D341Med (cell line): ENCODE data around the gene CRYGS.
"Not testable (repeated sequence)": the region's sequence is repeated elsewhere in the genome, so short reads cannot be mapped to it uniquely, and the experiment has no call there.

Source experiments
- DNase-seq: peaks from one replicate; pipeline ENCODE4 v3.0.0; 2012; ENCODE audit warnings: low spot score

CRYGS gene

DNA sequence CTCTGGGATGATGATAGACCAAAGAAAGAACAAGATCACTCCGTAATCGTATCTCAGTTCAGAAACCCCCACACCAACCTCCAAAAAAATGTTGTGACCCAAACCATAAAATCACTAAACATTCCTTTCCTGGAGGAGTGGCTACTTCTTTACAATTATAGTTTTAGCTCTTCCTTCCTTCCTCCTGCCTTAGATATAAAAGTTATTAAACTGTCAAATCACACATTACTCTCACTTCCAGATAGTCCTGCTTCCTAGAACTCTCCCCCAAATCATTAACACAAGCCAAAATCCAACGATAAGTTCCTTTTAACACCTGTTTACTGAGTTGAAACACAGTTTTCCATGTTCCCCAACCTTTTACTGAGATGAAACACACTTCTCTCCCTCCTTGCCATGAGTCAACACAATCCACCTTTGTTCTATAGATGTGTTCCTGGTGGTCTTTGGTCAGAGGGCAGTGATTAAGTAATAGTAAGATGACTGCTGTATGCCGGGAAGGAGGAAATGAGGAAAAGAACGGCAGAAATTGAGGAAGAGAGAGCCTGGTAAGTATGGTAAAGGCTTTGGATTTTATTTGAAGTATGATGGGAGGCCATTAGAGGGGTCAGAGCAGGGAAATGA, 8.3 kb upstream of the CRYGS start:
- no peak for DNase-seq

DNA sequence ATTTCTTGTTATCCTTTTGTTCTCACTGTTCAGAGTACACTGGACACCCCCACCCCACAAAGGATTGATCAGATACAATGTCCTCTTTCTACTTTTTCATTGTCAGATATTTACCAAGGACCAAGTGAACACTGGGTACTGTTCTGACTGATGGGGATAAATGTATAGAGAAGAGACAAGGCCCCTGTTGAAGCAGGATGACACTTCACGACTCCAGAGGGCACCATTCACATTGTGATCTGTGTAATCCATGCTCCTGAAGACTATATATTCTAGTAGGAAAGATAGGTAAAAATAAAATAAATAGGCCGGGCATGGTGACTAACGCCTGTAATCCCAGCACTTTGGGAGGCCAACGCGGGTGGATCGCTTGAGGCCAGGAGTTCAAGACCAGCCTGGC, 7.2 kb upstream of the CRYGS start:
- DNase-seq, result no peak

DNA sequence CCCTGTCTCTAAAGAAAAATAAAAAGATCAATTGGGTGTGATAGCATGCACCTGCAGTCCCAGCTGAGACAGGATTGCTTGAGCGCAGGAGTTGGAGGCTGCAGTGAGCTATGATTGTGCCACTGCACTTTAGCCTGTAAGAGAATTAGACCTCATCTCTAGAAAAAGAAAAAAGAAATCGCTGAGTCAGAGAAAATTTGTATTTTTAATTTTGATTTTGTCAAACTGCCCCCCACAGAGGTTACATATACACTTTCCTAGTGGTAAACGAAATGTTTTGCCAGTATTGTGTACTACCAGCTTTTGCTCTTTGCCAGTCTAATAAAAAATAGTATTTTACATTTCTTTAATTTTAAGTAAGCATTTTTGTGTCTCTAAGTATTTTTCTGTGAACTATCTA, 5.3 kb upstream of the CRYGS start:
- no peak for DNase-seq

DNA sequence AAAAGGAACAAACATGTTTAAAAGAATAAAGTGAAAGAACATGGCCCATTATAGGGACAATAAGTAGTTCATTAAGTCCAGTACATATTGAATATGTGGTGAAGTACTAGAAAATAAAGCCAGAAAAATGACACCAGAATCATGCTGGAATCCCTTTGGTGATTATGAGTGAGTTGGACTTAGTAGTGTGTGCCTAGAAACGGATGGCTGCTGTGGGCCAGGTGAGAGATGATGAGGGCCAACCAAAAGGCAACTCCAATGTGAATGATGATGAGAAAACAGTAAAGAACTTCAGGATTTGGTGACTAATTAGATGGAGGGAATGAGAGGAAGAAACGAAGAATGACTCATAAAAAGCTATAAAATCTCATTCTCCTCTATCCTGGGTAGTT, 3.3 kb downstream of the CRYGS start:
- DNase-seq, result no peak

DNA sequence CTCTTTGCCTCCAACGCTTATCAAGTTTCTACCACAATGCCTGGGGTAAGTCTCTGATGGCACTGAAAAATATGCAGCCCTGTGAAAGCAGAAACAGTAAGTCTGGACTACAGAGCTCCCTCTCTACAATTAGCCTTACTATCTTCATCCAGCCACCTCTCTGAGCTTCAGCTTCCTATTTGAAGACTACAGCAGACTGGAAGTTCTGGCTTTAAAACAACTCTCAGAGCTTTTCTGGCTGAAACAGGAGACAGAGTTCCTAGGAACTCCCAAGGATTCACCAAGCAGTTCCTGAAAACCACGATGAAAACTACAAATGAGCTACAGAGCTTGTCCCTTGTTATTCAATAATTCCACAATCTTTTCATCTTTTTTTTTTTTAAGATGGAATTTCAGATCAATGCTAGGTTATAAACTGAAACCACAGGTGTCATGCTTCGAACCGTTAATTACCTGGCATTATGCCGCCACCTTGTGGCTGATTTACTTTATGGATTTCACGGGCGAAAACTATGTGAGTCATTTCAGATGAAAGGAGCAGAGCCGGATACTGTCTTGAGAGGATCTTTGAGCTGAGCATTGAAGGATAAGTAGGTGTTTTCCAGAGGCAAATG, 3.9 kb downstream of the CRYGS start:
- peak; percentile 55 for DNase-seq

DNA sequence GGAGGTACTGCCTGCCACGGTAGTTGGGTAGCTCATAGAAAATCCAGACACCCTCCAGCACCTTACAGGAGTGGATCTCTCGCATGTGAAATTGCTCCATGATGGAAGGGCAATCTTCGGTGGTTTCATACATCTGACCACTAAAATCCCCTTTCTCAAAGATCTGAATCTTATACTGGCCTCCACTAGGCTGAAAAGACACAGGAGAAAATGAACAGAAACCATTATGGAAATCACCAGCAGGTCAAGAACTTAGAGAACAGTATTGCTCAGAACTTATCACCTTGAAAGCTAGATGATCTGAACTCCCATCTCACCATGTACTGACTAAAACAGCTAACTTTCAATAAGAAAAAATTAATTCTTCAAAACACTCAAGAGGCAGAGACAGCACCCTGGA, 5.4 kb downstream of the CRYGS start:
- no peak for DNase-seq

DNA sequence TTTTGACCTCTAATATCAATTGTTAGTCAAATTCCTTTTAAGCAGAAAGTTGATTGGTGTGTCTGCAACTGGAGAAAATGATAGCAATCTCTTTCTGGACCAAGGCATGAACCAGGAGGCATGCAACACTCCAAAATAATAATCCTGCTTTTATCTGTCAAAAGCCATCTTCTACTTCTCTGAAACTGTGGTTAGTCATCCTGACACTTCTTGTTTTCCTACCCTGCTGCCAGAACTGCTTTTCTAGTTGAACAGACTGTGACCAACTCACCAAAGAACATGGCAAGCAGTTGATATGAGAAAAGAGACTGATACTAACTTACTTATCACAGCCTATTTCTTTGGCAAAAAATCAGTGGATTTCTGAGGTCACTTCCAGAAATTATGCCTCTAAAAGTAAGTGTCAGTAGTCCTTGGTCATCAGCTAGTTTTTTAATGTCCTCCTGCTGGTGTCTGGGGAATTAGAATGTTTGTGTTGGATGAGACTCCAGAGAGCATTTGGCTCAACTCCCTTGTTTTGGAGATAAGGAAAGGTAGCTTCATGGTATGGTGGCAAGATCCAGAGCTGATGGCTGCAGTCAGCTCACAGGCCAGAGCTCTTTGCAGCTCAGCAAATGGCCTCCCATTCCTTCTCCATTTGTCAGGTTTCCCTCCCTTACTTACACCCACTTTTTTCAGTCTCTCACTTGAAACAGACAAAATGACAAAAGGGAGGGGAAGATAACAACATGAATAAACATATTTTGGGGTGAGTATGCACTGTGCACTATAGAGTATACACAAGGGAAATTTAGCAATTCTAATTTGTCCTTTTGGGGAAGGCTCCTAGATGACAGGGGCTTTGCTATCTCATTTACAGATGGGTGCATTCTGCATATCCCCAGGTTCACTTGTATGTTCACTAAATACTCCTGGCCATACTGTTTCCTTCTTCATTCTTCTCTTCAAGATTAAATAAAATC, 7.0 kb downstream of the CRYGS start:
- DNase-seq, result no peak

DNA sequence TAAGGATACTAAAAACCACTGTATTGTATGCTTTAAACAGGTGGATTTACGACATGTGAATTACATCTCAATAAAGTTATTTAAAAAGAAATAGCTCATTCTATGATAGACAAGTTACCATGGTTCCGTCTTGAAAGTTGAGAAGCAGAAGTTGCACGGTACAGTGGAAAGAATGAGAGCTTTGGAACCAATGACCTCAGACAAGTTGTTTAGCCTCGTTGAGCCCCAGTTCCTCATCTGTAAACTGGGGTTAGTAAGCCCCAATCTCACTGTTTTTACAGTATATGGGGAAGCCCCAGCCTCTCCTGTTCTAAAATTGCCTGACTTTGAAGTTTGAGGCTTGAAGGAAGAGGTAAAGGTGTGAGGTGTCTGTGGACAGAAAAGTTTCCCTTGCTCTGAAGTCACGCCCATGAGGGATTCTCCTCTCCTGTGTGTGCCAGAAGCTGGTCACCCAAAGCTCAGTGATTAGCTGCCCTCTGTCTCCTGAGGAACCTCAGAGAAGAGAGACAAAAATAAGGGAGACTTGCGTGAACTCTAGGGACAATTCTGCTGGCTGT, 10.0 kb downstream of the CRYGS start:
- DNase-seq, result no peak

DNA sequence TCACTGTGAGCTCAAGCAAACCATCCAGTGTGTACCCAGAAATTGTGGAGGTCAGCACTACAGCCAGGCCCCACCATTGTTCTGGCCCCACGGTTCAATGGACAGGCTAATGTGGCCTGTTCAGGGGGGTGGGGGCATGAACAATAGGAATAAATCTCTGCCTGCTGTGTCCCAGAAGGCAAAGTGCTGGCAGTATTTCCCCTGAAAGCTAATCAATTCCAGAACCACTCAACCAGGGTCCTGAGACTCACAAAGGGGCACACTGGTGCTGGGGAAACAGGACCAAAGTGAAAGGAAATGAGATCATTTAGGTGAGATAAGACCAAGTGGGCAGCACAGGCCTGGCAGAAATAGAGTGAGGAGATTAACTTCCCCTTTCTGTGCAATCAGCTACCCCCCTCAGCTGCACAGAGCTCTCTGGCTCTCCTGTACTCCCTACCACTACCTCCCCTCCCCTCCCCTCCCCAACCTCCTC, 11.5 kb downstream of the CRYGS start:
- no peak for DNase-seq

DNA sequence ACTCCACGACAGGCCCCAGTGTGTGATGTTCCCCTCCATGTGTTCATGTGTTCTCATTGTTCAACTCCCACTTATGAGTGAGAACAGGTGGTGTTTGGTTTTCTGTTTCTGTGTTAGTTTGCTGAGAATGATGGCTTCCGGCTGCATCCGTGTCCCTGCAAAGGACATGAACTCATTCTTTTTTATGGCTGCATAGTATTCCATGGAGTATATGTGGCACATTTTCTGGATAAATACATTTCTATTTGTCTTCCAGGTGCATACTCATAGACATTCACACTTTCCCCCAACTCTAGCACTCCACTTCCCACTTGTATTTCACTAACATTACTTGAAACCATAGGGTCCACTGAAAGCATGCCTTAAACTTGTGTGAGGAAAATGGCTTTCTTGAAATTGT, 12.5 kb downstream of the CRYGS start:
- not testable (repeated sequence) for DNase-seq

DNA sequence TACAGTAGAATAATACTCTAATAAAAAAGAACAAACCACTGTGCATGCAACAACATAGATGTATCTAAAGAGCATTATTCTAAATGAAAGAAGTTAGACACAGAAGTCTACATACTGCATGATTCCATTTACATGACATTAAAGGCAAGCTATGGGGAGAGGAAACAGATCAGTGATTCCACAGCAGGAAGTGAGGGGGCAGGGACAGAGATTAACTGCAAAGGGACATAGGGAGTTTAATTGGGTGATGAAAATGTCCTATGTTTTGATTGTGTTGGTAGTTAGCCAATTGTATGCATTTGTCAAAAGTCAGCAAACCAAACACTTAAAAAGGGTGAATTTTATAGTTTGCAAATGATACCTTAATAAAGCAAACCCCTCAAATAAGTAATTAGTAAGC, 13.8 kb downstream of the CRYGS start:
- no peak for DNase-seq

DNA sequence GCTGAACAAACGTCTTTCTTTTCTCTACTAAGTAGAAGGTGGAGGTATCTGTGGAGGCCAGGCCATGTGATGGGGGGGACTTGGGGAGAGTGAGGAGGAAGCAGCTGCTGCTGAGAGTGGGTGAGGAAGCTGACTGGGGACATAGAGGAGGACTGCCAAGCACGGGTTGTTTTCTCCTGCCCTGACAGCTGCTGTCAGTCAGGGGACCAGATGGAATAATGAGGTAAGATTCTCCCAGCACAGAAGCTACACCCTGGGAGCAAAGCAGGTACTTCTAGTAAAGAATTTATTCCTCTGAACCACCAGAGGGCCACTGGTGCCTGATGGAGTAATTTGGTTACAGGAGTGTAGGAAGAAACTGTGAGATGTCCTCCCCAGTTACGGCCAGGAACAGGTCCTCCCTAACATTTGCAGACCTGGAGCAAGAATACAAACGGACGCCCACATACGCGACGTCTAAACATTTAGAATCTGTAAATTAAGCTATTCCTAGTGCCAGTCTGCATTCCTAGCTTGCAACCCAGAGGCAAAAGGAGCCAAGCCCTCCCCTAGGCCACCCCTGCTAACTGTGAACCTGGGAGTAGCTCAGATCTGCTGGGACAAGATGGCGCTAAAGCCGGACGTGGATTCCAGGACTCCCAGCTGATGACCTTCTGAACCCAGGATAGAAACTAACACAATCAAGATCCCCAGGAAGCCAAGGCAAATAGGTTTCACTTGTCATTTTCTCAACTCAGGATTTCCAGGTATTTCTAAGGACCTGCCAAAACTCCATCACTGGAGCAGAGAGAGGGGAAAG, 14.8 kb downstream of the CRYGS start:
- no peak for DNase-seq

DNA sequence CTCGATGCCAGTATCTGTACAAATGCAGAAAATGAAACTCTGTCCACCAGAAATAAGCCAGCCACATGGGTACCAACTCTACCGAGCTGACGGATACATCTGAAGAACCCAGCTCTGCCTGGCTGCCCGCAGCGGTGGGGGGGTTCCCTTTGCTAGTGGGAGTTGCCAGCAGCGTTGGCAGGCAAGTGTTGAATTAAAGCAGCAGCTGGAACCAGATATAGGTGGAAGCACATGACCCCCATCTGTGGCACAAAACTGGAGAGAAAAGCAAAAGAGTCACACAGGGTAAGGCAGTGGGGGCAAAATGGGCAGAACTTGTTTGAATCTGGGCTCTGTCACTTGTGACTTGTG, 17.9 kb downstream of the CRYGS start:
- no peak for DNase-seq

DNA sequence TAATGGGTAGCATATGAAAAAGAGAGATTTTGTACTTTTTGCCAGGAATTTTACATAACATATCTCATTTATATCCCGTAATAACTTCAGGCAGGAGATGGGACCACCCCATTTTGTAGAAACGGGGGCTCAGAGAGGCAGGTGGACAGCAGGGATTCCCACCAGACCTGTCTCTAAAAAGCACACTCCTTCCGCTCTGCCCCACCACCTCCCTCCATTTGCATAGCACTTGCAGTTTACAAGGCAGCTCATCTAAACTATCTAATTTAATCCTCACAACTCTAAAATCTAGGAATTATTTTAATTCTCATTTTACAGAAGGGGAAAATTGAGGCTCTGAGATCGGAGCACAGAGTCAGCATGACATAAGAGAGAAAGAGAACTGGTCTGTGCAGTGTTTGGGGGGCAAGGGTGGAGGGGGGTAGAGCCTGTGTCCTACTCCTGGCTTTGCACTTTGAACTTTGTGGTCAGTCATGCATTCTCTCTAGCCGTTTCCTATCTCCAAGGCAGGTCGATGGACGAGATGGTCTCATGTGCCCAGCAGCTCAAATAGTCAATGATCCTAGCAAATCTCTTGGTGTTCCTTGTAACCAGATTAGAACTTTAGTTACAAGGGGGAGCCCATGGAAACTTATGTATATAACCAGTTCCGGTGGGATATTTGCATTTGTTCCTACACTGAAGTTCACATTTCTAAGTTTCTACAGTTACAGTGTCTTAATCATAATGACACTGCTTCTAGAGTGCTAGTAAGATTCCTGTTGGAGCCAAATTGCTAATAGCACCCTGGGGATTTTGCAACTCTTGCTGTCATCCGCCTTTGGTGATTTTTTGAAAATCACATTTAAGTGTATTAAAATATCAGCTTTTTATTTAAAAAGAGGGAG, 18.6 kb downstream of the CRYGS start:
- no peak for DNase-seq

DNA sequence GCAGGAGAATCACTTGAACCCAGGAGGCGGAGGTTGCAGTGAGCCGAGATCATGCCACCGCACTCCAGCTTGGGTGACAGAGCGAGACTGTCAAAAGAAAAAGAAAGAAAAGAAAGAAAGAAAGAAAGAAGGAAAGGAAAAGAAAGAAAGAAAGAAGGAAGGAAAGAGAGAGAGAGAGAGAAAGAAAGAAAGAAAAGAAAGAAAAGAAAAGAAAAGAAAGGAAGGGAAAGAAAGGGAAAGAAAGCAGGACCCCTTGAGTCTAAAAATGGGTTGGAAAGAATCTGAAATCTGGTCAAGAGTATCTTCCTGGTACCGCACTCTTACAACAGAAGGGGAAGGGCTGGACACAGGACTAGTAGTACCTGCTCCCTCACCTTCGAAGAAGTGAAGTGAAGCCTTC, 19.6 kb downstream of the CRYGS start:
- no peak for DNase-seq

DNA sequence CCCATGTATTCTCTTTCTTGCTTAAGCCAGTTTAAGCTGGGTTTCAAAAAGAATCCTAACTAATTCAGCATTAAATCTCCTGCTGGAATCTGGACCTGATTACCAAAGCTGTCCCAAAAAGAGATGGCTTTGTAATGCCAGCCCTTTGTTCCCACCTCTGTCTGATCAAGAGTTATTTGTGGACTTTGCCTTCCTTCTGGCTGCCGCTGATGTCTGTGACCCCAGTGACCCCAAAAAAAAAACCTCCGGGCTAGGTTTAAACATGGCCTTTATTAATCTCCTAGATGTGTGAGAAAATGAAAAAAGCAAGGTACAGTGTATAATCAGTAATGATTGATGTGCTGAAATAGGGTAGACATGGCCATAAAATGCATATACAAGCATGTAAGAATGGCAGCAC, 20.7 kb downstream of the CRYGS start:
- no peak for DNase-seq

DNA sequence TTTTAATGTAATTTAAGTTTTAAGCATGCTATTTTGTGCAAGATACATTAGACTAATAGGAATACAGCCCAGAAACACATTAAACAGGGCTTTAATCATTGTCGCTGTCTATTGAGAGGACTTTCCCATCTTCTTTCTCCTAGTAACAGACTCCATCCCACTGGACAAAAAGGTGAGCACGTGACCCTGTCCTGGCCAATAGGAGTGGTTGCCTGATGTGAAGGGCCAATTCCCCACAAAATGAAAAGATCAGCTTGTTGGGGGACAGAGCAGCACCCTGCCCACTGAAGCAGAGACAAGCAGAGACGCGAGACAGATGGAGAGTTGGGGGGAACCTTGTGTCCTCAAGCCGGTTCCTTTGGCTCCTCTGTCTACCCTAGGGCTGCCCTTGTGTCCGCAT, 21.2 kb downstream of the CRYGS start:
- DNase-seq, result no peak

DNA sequence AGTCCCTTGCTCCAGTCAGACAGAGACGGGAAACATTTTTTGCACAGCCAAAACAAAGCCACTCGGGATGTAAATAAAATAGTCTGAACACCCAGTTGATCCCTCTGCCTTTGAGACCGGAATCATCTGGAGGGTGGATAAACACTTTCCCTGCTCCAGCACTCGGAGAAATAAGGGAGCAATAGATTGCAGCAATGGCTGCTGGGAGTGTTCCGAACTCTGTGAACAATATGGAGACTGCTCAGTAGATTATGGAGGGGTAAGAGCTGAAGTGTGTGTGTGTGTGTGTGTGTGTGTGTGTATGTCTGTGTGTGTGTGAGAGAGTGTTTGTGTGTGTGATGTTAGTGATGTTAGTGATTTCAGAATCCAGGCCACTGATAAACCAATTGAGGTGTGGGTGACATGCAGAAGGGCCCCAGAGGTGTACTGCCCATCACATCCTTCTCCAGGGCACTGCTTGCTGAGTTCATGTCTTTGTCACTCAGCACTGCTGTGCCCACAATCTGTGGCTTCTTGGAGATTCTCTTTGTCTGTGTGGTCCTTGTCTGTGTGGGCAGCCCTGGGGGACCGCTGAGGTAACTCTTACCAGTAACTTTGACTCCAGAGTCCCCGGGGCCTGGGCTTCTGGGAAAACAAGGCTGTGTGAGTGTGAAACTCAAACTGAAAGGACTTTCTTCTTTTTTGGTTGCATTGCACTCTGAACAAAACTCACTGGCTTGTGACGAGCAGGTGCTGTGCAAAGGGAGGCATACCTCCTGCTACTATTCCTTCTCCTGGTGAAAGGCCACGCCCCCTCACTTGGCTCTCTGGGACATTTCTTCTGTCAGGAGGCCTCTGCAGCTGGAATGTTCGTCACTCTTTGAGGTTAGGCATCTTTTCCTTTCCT, 23.0 kb downstream of the CRYGS start:
- no peak for DNase-seq

DNA sequence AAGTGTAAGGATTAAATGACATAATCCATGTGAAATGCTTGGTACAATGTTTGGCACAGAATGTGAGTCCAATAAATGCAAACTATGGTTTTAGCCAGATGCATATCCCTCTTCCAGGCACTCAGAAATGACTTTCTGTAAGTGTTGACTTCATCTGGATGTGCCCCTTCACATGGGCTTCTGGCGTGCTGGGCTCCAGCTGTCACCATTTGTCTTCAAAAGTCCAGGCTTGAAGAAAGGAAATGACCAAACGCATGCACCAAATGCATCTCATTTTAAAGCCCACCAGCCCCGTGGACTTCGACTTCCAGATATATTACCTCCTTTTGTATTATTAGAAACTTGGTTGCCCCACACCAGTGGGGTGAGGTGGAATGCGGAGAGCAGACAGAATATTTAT, 23.7 kb downstream of the CRYGS start:
- no peak for DNase-seq
